Ecto neural progenitor cell (in vitro differentiated cells): ENCODE measurements around the gene ADAMTS12.

Source experiments
- DNase-seq: peaks from one replicate; pipeline ENCODE4 v3.0.0-alpha.2; 2018; ENCODE audit warnings: low spot score

The ADAMTS12 gene

GRCh38 chr5:33841891-33842290 is 49.9 kb downstream of the ADAMTS12 start:
- no peak for DNase-seq

GRCh38 chr5:33840927-33841547 is 50.8 kb downstream of the ADAMTS12 start:
- no peak for DNase-seq

DNA sequence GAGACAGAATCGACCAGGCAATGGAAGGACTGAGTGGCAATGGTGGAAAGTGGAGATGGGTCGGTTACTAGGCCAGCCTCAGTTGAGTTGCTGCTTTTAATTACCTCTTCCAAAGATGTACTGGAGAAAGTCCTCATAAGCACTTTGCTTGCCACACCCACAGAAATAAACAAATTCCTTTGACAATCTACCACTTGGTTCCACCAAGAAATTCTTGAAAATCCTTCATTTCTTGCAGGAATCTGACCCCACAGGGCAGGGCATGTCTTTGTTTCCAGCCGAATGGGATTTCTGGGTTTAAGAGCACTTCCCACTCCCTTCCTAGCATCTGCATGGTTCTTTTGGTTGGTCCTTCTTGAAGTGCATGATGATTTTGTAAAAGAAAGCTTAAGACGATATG is 54.5 kb downstream of the ADAMTS12 start:
- DNase-seq = no peak

DNA sequence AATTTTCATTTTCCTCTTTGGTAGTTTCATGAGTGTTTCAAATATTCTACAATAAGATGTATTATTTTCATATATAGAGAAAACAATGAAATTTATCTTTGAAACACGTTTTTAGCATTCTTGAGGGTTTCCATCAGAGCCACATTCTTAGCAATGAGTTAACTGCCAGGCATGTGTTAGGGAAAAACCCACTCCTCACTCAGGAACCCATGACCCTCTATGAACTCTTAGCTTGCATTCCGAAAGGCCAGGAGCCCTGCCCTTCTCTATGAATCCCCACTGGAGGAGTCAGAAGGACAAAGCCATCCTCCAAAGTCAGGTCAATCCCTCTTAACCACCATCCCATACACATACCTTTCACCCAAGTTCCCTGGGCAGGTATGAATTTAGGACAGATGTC is 57.5 kb downstream of the ADAMTS12 start:
- DNase-seq = no peak

- DNase-seq = no peak
Measured at GRCh38 chr5:33833237-33833575, 58.6 kb downstream of the ADAMTS12 start.

DNA sequence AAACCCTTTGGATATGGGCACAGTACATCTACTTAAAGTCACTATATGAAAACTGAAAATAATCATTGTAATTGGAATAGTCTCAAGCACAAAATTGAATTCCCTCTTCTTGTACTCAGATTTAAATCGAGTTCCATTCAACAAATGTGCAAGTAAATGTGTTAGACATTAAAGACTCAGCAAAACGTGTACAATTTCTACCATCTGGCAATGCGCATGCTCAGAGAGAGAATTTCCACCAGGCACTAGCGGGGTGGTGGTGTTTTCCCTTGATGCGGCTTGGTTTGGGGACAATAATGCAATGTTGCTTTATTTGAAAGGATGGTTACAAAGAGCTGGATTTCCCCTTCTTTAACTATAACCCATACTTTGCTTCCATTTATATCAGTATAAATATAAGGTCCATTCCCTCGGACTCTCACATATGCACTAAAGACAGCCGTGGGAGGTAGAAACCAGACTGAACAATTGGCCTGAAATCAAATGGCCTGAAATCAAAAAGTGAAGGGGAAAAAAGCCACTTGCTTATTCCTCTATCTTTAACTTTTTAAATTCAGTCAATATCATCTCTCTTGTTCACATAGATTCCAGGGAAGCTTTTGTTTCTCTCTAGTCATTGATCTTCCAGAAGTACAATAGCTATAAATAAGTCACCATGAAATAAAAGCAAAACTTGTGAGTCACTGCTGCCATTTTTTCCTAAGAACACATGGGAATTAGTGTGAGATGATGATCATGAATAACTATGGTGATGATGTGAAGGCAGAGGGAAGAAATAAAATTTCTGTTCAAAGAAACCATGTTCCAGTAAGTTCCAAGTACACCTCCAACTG is 59.2 kb downstream of the ADAMTS12 start:
- no peak for DNase-seq

DNA sequence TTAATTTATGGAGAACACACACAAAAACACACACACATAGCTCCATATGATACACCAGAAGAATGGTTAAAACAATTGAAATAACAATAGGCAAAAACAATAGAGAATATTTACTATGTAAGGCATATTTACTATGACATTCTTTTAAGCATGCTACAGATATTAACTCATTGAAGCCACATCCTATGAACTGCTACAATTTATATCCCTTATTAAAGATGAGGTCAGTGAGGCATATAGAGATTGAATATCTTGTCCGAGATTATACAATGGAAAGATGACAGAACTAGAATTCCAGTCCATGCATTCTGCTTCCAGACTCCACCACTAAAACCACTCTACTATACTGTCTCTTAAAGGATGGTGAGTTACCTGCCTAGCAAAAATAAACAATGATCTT is 60.7 kb downstream of the ADAMTS12 start:
- no peak for DNase-seq

- DNase-seq = no peak
Measured at GRCh38 chr5:33829430-33829829, 62.4 kb downstream of the ADAMTS12 start.

DNA sequence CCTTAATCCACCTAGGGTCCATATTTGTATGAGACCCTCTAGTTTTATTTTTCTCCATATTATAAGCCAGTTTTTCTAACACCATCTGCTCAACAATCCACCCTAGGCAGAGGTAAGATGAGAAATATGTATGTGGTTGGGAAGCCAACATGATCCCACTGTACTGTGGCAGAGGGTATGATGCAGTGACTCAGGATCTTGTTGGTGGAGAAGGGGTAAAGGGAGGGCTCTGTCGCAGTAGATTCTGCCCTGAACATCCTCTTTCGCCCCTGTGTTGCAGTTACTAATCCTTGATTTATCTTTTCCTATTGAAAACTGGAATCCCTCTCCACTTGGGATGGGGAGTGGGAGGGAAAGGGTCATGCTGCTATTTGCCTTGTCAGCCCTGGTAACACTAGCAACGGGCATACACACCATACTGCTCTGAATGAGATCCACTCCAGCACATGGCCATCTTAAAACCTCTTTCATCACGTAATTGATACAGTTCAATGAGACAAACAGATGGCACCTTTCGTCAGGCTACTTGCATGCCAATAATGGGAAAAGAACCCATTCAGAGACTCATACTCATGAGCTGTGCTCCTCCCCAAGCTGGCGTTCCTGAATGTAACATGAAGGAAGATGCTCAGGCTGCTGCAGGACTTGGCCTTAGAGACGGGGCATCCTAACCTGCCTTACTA is 63.0 kb downstream of the ADAMTS12 start:
- no peak for DNase-seq

GRCh38 chr5:33827885-33828284 is 63.9 kb downstream of the ADAMTS12 start:
- no peak for DNase-seq

DNA sequence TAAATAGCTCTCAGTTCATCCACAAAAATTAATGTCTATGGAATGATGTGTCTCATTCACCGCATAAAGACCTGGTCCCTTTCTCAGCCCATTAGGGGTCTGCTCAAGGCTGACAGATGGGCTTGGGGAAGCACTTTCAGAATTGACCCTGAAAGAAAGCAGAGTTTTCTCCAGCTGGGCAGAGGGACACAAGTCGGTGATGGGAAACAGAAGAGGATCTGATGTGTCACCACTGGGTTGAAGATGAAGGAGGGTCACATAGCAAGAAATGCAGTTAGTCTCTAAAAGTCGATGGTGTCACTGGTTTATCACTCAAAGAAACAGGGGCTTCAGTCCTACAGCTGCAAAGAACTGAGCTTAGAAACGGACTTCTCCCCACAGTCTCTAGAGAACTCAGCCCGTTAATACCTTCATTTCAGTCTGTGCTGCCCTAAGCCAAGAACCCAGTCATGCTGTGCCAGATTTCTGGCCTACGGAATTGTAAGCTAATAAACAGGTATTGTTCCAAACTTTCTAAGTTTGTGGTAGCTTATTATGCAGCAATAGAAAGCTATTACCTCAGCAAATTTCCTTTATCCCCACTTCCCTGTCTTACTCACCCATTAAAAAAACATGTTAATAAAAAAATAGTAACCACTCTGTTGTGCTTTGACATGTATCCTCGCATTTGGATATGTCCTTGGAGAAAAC is 64.6 kb downstream of the ADAMTS12 start:
- DNase-seq = no peak

- no peak for DNase-seq
Measured at GRCh38 chr5:33824516-33825195, 67.1 kb downstream of the ADAMTS12 start.

DNA sequence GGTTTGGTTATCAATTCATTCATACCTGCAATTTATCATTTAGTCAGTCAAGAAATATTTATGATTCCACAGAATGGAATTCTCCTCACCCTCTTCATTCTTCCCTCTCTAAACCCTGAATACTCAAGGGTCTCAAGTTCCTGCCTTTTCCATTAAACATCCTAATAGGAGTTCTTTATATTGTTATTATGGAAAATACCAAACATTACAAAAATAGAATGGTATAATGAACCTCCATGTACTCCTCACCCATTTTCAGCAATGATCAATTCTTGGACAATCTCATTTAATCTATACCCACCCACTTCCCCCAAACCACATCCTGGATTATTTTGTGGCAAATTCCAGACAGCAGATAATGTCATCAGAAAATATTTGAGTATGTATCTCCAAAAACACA is 74.5 kb downstream of the ADAMTS12 start:
- no peak for DNase-seq

- DNase-seq = no peak
Measured at GRCh38 chr5:33816791-33817190, 75.0 kb downstream of the ADAMTS12 start.

GRCh38 chr5:33812746-33813145 is 79.0 kb downstream of the ADAMTS12 start:
- DNase-seq = no peak

DNA sequence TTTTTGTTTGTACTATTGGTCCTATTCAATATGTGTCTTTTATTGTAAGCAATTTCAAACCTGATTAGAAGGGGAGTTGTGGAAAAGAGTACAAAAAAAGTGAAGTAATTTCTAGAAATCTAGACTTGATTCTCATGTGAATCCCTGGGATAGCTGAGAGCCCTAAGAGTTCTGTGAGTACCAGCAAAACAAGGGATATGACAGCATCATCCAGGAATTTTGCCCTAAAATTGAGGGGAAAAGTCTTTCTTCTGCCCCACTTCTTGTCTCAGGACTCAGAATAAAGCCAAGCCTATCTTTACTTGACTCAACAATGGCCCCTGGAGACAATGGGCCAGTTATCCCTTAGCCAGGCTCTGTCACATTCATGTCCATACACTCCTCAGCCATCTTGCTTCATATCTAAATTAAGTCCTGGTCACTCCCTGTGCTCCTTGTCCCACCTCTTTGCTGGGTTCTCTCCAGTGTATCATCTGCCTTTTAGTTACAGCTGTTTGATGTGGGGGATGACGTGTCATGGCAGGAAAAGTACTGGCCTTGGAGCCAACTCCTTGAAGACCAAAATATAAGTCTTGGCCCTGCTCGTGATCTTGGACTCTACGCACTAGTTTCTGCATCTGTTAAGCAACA is 81.2 kb downstream of the ADAMTS12 start:
- DNase-seq = no peak

DNA sequence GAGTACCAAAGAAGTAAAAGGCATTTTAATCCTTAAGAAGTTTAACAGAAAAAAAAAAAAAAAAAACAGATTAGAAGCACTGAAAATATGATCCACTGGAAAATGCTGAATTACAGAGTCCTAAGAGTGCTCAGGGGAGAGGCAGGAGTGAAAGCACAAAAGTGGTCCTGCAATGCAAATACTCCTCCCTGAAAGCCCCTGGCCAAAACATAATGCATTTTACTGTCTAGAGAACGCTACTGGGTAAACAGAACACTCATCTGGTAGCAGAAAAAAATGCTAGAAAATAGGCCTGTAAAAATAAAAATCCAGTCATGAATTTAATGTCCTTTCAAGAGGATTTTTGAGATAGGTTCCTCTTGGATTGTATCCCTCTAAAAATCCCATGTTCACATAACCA is 81.9 kb downstream of the ADAMTS12 start:
- no peak for DNase-seq

- no peak for DNase-seq
Measured at GRCh38 chr5:33808699-33809098, 83.1 kb downstream of the ADAMTS12 start.

GRCh38 chr5:33807771-33808170 is 84.0 kb downstream of the ADAMTS12 start:
- DNase-seq = no peak

GRCh38 chr5:33806738-33807442 is 84.9 kb downstream of the ADAMTS12 start:
- no peak for DNase-seq

DNA sequence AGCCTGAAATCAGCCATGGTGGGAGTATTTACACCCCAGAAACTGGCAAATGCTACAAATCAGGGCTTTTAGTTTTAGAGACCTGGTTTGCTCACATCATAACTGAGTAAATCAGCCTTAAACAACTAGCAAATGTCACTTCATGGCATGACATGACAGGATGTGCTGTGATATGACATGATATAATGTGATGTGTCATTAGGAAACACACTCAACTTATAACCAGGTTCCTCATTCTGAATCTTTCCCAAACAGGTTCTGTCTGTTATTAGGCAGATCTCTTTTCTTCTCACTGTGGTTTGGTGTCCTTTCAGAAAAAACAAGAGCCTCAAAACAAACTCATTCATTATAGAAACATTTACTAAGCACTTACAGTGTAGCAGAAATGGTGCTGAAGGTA is 90.5 kb downstream of the ADAMTS12 start:
- DNase-seq = no peak
